Activated effector memory CD4-positive, alpha-beta T cell treated with Interleukin-2 at 50 U/mL for 16 hours (primary cell): ENCODE data around the gene THOC5.
"Not testable (repeated sequence)": the region's sequence is repeated elsewhere in the genome, so short reads cannot be mapped to it uniquely, and the experiment has no call there.

Source experiments
- DNase-seq: peaks from one replicate; pipeline ENCODE4 v3.0.0-alpha.2; 2020

Gene THOC5

GRCh38 chr22:29509298-29509697, 44.3 kb downstream of the THOC5 start:
- no peak for DNase-seq

GRCh38 chr22:29503811-29504372, 49.7 kb downstream of the THOC5 start:
- no peak for DNase-seq

GRCh38 chr22:29499852-29500251, 53.7 kb downstream of the THOC5 start:
- DNase-seq, result no peak

- no peak for DNase-seq
These were observed 59.9 kb downstream of the THOC5 start for GRCh38 chr22:29493636-29494035.

- no peak for DNase-seq
These were observed 62.5 kb downstream of the THOC5 start for GRCh38 chr22:29491012-29491411.

- not testable (repeated sequence) for DNase-seq
These were observed 64.3 kb downstream of the THOC5 start for GRCh38 chr22:29489127-29489780.

- DNase-seq, result no peak
These were observed 66.1 kb downstream of the THOC5 start for GRCh38 chr22:29487426-29487986.

GRCh38 chr22:29485448-29485847, 68.1 kb downstream of the THOC5 start:
- no peak for DNase-seq

- DNase-seq, result no peak
These were observed 68.9 kb downstream of the THOC5 start for GRCh38 chr22:29484642-29485041.

- no peak for DNase-seq
These were observed 70.3 kb downstream of the THOC5 start for GRCh38 chr22:29483254-29483653.

- no peak for DNase-seq
These were observed 70.8 kb downstream of the THOC5 start for GRCh38 chr22:29482726-29483125.

- DNase-seq, result no peak
These were observed 71.3 kb downstream of the THOC5 start for GRCh38 chr22:29482253-29482652.

GRCh38 chr22:29481265-29482000, 72.1 kb downstream of the THOC5 start:
- DNase-seq, result no peak

GRCh38 chr22:29480512-29481264, 72.9 kb downstream of the THOC5 start:
- DNase-seq, result peak; percentile 5

GRCh38 chr22:29480262-29480511, 73.4 kb downstream of the THOC5 start:
- no peak for DNase-seq

GRCh38 chr22:29479417-29480261, 73.9 kb downstream of the THOC5 start, which contains the start of gene NEFH:
Gene NEFH, plus strand, starts transcription at chr22:29480218. Its CDS starts 45 bp downstream, at chr22:29480263.
- DNase-seq, result no peak

- no peak for DNase-seq
These were observed 75.0 kb downstream of the THOC5 start for GRCh38 chr22:29478326-29479276.

- DNase-seq, result no peak
These were observed 75.7 kb downstream of the THOC5 start for GRCh38 chr22:29477723-29478318.

GRCh38 chr22:29476116-29476515, 77.4 kb downstream of the THOC5 start:
- no peak for DNase-seq

GRCh38 chr22:29475550-29475949, 78.0 kb downstream of the THOC5 start:
- DNase-seq, result no peak

GRCh38 chr22:29473001-29473400, 80.6 kb downstream of the THOC5 start:
- DNase-seq, result no peak
